COLO668 (cell line): ENCODE data around the gene NTMT2.
"Not testable (repeated sequence)": the region's sequence is repeated elsewhere in the genome, so short reads cannot be mapped to it uniquely, and the experiment has no call there.

Source experiments
- DNase-seq: peaks from one replicate; lab custom pipeline; 2025; ENCODE audit not compliant: unreplicated experiment; lab: John Stamatoyannopoulos, UW

The NTMT2 gene

GRCh38 chr1:170156594-170156993, 10.8 kb downstream of the NTMT2 start:
- DNase-seq, result no peak

GRCh38 chr1:170157820-170158219, 12.1 kb downstream of the NTMT2 start:
- no peak for DNase-seq

- DNase-seq, result no peak
These were observed 16.9 kb downstream of the NTMT2 start for GRCh38 chr1:170162459-170163246.

GRCh38 chr1:170164103-170164763, 18.5 kb downstream of the NTMT2 start:
- DNase-seq, result no peak

GRCh38 chr1:170166518-170167180, 20.9 kb downstream of the NTMT2 start:
- DNase-seq, result no peak

- no peak for DNase-seq
These were observed 22.5 kb downstream of the NTMT2 start for GRCh38 chr1:170168265-170168664.

- DNase-seq, result not testable (repeated sequence)
These were observed 24.8 kb downstream of the NTMT2 start for GRCh38 chr1:170170513-170170912.

- DNase-seq, result no peak
These were observed 28.6 kb downstream of the NTMT2 start for GRCh38 chr1:170174395-170174794.

- DNase-seq, result no peak
These were observed 29.3 kb downstream of the NTMT2 start for GRCh38 chr1:170175041-170175440.

- no peak for DNase-seq
These were observed 29.7 kb downstream of the NTMT2 start for GRCh38 chr1:170175484-170175883.

- DNase-seq, result no peak
These were observed 31.0 kb downstream of the NTMT2 start for GRCh38 chr1:170176772-170177171.

- DNase-seq, result no peak
These were observed 36.7 kb downstream of the NTMT2 start for GRCh38 chr1:170182442-170182841.

GRCh38 chr1:170192546-170192945, 46.8 kb downstream of the NTMT2 start:
- no peak for DNase-seq

- DNase-seq, result no peak
These were observed 48.7 kb downstream of the NTMT2 start for GRCh38 chr1:170194451-170194850.

- DNase-seq, result no peak
These were observed 50.9 kb downstream of the NTMT2 start for GRCh38 chr1:170196490-170197236.

- DNase-seq, result no peak
These were observed 52.3 kb downstream of the NTMT2 start for GRCh38 chr1:170198090-170198489.

- no peak for DNase-seq
These were observed 52.8 kb downstream of the NTMT2 start for GRCh38 chr1:170198584-170198983.

- no peak for DNase-seq
These were observed 54.4 kb downstream of the NTMT2 start for GRCh38 chr1:170200161-170200560.

GRCh38 chr1:170200621-170201397, 55.0 kb downstream of the NTMT2 start:
- no peak for DNase-seq

GRCh38 chr1:170203693-170204092, 57.9 kb downstream of the NTMT2 start:
- no peak for DNase-seq

- DNase-seq, result no peak
These were observed 58.4 kb downstream of the NTMT2 start for GRCh38 chr1:170204121-170204520.
